Measurements from ENCODE around the gene LRRC2.
"Not testable (repeated sequence)": the region's sequence is repeated elsewhere in the genome, so short reads cannot be mapped to it uniquely, and the experiment has no call there.

LRRC2 gene

GRCh38 chr3:46494491-46494890 is 71.6 kb downstream of the LRRC2 start:
- not testable (repeated sequence) for DNase-seq

GRCh38 chr3:46492890-46493547 is 73.1 kb downstream of the LRRC2 start:
- no peak for DNase-seq

GRCh38 chr3:46491089-46492070 is 74.7 kb downstream of the LRRC2 start:
- DNase-seq: no peak

- no peak for DNase-seq
Observed at GRCh38 chr3:46490338-46491084, 75.6 kb downstream of the LRRC2 start.

- DNase-seq: no peak
Observed at GRCh38 chr3:46489875-46490274, 76.2 kb downstream of the LRRC2 start.

- no peak for DNase-seq
Observed at GRCh38 chr3:46489381-46489780, 76.7 kb downstream of the LRRC2 start.

GRCh38 chr3:46488735-46489361 is 77.3 kb downstream of the LRRC2 start:
- peak; percentile 89 to 91 for DNase-seq

- DNase-seq: no peak
Observed at GRCh38 chr3:46485779-46486175, 80.3 kb downstream of the LRRC2 start.

- DNase-seq: no peak
Observed at GRCh38 chr3:46484911-46485778, 81.0 kb downstream of the LRRC2 start.

GRCh38 chr3:46484388-46484787 is 81.7 kb downstream of the LRRC2 start:
- DNase-seq: no peak

- DNase-seq: no peak
Observed at GRCh38 chr3:46483825-46484224, 82.3 kb downstream of the LRRC2 start.

GRCh38 chr3:46482632-46483350 is 83.3 kb downstream of the LRRC2 start:
- no peak for DNase-seq

GRCh38 chr3:46481636-46482035 is 84.5 kb downstream of the LRRC2 start:
- DNase-seq: no peak

- DNase-seq: no peak
Observed at GRCh38 chr3:46480491-46481195, 85.5 kb downstream of the LRRC2 start.

- DNase-seq: no peak
Observed at GRCh38 chr3:46479696-46480095, 86.4 kb downstream of the LRRC2 start.

GRCh38 chr3:46479021-46479420 is 87.1 kb downstream of the LRRC2 start:
- DNase-seq: no peak

- DNase-seq: no peak
Observed at GRCh38 chr3:46478341-46478740, 87.8 kb downstream of the LRRC2 start.

GRCh38 chr3:46477756-46478155 is 88.3 kb downstream of the LRRC2 start:
- DNase-seq: no peak

GRCh38 chr3:46477145-46477544 is 89.0 kb downstream of the LRRC2 start:
- DNase-seq: no peak

GRCh38 chr3:46472736-46473135 is 93.4 kb downstream of the LRRC2 start:
- DNase-seq: no peak
